Neural cell (in vitro differentiated cells): Measurements from ENCODE around the gene NKAIN4. TPM values are rescaled to one million over a fixed set of nuclear protein-coding genes. Genes with fewer than 3 reads are reported as not detected.
A peak's percentile ranks its signal among the peaks of the same experiment; 100 is the strongest.

Experiments used
- H2AFZ ChIP-seq: fragments of 200-600, 300-800 bp; sonication (generic), shearing (Covaris generic); 2 replicates; pipeline ENCODE4 v1.6.0; 2014; ENCODE audit warnings: low read depth, mild to moderate bottlenecking, antibody characterized with exemption, low read length, moderate library complexity
- H3F3A ChIP-seq: fragments of 200-600 bp; shearing (Covaris generic); 2 replicates; pipeline ENCODE4 v1.6.1; 2016; ENCODE audit warnings: mild to moderate bottlenecking, moderate library complexity, mixed read lengths, antibody characterized with exemption, low read length; ENCODE audit not compliant: insufficient read depth, poor library complexity, severe bottlenecking
- H3K27ac ChIP-seq: fragments of 200-600, 300-800 bp; sonication (generic), shearing (Covaris generic); 2 replicates; pipeline ENCODE4 v1.5.1; 2014; ENCODE audit warnings: mild to moderate bottlenecking, low read length, moderate library complexity
- H3K27me3 ChIP-seq: fragments of 300-800, 200-600 bp; sonication (generic), shearing (Covaris generic); 2 replicates; pipeline ENCODE4 v1.6.0; 2014; ENCODE audit warnings: mild to moderate bottlenecking, low read depth, low read length, moderate library complexity; ENCODE audit not compliant: insufficient read depth
- H3K36me3 ChIP-seq: fragments of 300-800, 200-600 bp; sonication (generic), shearing (Covaris generic); 2 replicates; pipeline ENCODE4 v1.5.1; 2014; ENCODE audit warnings: mild to moderate bottlenecking, antibody characterized with exemption, low read length, moderate library complexity; ENCODE audit not compliant: insufficient read depth
- H3K4me2 ChIP-seq: fragments of 300-800, 200-600 bp; sonication (generic), shearing (Covaris generic); 2 replicates; pipeline ENCODE4 v1.6.0; 2014; ENCODE audit warnings: mild to moderate bottlenecking, low read length
- H3K4me3 ChIP-seq: fragments of 300-800, 200-600 bp; sonication (generic), shearing (Covaris generic); 2 replicates; pipeline ENCODE4 v1.5.1; 2014; ENCODE audit warnings: mild to moderate bottlenecking, low read length, moderate library complexity
- H3K79me2 ChIP-seq: fragments of 200-600 bp; shearing (Covaris generic); replicated peaks from 2 replicates; pipeline ENCODE4 v1.6.0; 2014; ENCODE audit warnings: mild to moderate bottlenecking, low read length, moderate library complexity; ENCODE audit not compliant: insufficient read depth
- H3K9ac ChIP-seq: fragments of 300-800, 200-600 bp; sonication (generic), shearing (Covaris generic); 2 replicates; pipeline ENCODE4 v1.6.1; 2016; ENCODE audit warnings: mild to moderate bottlenecking, low read length, mixed read lengths
- H3K9me2 ChIP-seq: fragments of 200-600 bp; shearing (Covaris generic); 2 replicates; pipeline ENCODE4 v1.6.1; 2016; ENCODE audit warnings: mild to moderate bottlenecking, low read length, mixed read lengths; ENCODE audit not compliant: insufficient read depth
- H3K9me3 ChIP-seq: fragments of 200-600, 300-800 bp; sonication (generic), shearing (Covaris generic); 2 replicates; pipeline ENCODE4 v1.6.1; 2016; ENCODE audit warnings: mild to moderate bottlenecking, mixed run types, low read length, moderate library complexity, mixed read lengths
- H4K20me1 ChIP-seq: fragments of 200-600 bp; shearing (Covaris generic); 2 replicates; pipeline ENCODE4 v1.6.1; 2016; ENCODE audit warnings: mild to moderate bottlenecking, mixed run types; ENCODE audit not compliant: insufficient read depth
- EP300 ChIP-seq: fragments of 450-650 bp; conservative IDR thresholded peaks from 2 replicates; pipeline ENCODE4 v1.6.1; 2014; ENCODE audit warnings: antibody characterized with exemption, mild to moderate bottlenecking, moderate library complexity; ENCODE audit not compliant: poor library complexity, severe bottlenecking
- EZH2 ChIP-seq: fragments of 200-600, 300-800 bp; shearing (Covaris generic), sonication (generic); IDR thresholded peaks from 2 replicates; pipeline ENCODE4 v1.6.1; 2014; ENCODE audit warnings: antibody characterized with exemption, low read length, borderline replicate concordance, mild to moderate bottlenecking; ENCODE audit not compliant: insufficient read depth, poor library complexity, severe bottlenecking
- MXI1 ChIP-seq: fragments of 450-650 bp; conservative IDR thresholded peaks from 2 replicates; pipeline ENCODE4 v1.6.1; 2014; ENCODE audit warnings: antibody characterized with exemption, mild to moderate bottlenecking; ENCODE audit not compliant: poor library complexity, severe bottlenecking
- POLR2AphosphoS5 ChIP-seq: IDR thresholded peaks from 2 replicates; pipeline ENCODE4 v1.6.1; 2012
- RAD21 ChIP-seq: fragments of 450-650 bp; conservative IDR thresholded peaks from 2 replicates; pipeline ENCODE4 v1.6.1; 2014; ENCODE audit warnings: antibody characterized with exemption, mild to moderate bottlenecking, moderate library complexity
- REST ChIP-seq: IDR thresholded peaks from 2 replicates; pipeline ENCODE4 v1.6.1; 2012; ENCODE audit warnings: borderline replicate concordance
- SMC3 ChIP-seq: fragments of 450-650 bp; conservative IDR thresholded peaks from 2 replicates; pipeline ENCODE4 v1.6.1; 2014; ENCODE audit warnings: antibody characterized with exemption, mild to moderate bottlenecking, moderate library complexity; ENCODE audit not compliant: poor library complexity
- TAF1 ChIP-seq: IDR thresholded peaks from 2 replicates; pipeline ENCODE4 v1.6.1; 2012; ENCODE audit warnings: low read depth
- polyA plus RNA-seq: library from polyadenylated mRNA; depleted of rRNA; stranded (reverse); fragments of >200 nt; gene quantifications from 2 replicates; pipeline ENCODE4 v1.2.3, GENCODE V29; 2014
- TF ChIP-seq, protein P1 (sequence below): fragments of 450-650 bp; IDR thresholded peaks from 2 replicates; pipeline ENCODE4 v1.5.1; 2014; ENCODE audit warnings: antibody characterized with exemption, mild to moderate bottlenecking, moderate library complexity; ENCODE audit not compliant: poor library complexity, severe bottlenecking

The NKAIN4 gene
- polyA plus RNA-seq, 1 donor from 2014 or later = 11.2 TPM

GRCh38 chr20:63235399-63235983, 18.8 kb downstream of the NKAIN4 start, which contains the start of gene BIRC7:
Gene BIRC7 (plus strand): TSS chr20:63235905. CDS start chr20:63236097, 192 bp downstream.
- TF ChIP-seq, protein P1, sequence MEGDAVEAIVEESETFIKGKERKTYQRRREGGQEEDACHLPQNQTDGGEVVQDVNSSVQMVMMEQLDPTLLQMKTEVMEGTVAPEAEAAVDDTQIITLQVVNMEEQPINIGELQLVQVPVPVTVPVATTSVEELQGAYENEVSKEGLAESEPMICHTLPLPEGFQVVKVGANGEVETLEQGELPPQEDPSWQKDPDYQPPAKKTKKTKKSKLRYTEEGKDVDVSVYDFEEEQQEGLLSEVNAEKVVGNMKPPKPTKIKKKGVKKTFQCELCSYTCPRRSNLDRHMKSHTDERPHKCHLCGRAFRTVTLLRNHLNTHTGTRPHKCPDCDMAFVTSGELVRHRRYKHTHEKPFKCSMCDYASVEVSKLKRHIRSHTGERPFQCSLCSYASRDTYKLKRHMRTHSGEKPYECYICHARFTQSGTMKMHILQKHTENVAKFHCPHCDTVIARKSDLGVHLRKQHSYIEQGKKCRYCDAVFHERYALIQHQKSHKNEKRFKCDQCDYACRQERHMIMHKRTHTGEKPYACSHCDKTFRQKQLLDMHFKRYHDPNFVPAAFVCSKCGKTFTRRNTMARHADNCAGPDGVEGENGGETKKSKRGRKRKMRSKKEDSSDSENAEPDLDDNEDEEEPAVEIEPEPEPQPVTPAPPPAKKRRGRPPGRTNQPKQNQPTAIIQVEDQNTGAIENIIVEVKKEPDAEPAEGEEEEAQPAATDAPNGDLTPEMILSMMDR = no peak
- TF ChIP-seq EZH2 = no peak
- TF ChIP-seq RAD21 = no peak
- TF ChIP-seq SMC3 = no peak
- no peak for TF ChIP-seq EP300
- TF ChIP-seq MXI1 = no peak
- no peak for TF ChIP-seq POLR2AphosphoS5
- TF ChIP-seq TAF1 = no peak
- TF ChIP-seq REST = no peak
- H3K27ac ChIP-seq = no peak within 1 kb of the TSS
- H3K79me2 ChIP-seq = no peaks in the 10 kb centered on the region
- H3K4me3 ChIP-seq = no peak within 1 kb of the TSS
- no peaks in the 10 kb centered on the region for H3F3A ChIP-seq
- H3K36me3 ChIP-seq = no peaks in the 10 kb centered on the region
- H3K9me2 ChIP-seq = no peaks in the 10 kb centered on the region
- no peaks in the 10 kb centered on the region for H3K9me3 ChIP-seq
- no peaks in the 10 kb centered on the region for H3K27me3 ChIP-seq
- H3K4me2 ChIP-seq = no peak within 1 kb of the TSS
- no peak within 1 kb of the TSS for H3K9ac ChIP-seq
- H2AFZ ChIP-seq = no peak within 1 kb of the TSS
- H4K20me1 ChIP-seq = no peaks in the 10 kb centered on the region

DNA sequence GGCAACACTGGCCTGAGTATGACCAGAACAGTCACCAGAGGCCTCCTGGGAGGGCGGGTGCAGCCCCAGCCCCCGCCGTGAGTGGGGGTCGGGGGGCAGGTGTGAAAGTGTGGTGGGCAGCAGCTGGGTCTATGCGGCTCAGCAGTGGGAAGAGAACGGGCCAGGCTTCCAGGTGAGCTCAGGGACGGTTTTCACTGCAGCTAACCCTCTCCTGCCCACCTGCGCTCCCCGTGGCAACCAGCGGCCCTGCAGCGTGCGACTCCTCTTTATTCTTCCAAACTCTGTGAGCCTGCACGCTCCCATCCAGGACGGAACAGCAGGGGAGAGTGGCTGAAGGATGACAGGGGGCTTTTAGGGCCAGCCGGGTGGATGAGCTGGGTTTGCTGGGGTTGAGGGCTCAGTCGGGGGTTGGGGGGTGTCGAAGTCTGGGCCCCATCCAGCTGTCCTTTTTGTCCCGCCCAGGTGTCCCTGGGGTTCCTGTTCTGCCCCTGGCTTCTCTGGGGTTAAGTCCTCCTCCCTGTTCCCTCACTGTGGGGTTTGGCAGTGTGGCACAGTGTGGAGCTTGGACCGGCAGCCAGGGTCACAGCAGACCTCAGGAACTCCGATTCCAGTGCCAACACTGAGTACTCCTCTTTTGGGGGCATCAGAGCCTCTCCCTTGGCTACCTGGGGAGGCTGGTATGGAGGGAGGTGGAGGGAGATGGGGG, 19.4 kb downstream of the NKAIN4 start:
- Histone ChIP-seq H3K9ac (peak overlapping the region; percentile 41), H3K9me3 (no peaks in the 10 kb centered on the region), H2AFZ (no peak overlapping the region), H3K4me3 (no peak overlapping the region), H3K9me2 (no peaks in the 10 kb centered on the region), H3K27me3 (no peaks in the 10 kb centered on the region), H3K4me2 (no peak overlapping the region), H3K79me2 (no peaks in the 10 kb centered on the region), H3K27ac (no peak overlapping the region), H4K20me1 (no peaks in the 10 kb centered on the region), H3K36me3 (no peaks in the 10 kb centered on the region), H3F3A (no peaks in the 10 kb centered on the region)
- TF ChIP-seq POLR2AphosphoS5 (no peak), RAD21 (peak; percentile 50), SMC3 (peak; percentile 48)
- TF ChIP-seq, protein P1 = peak; percentile 75
